Measurements from ENCODE around the gene CDT1. TPM values are rescaled to one million over a fixed set of nuclear protein-coding genes. Genes with fewer than 3 reads are reported as not detected.

The CDT1 gene
- total and polyA plus RNA-seq, 10 of the 15 experiments (the other 5 are each of a cell fraction or from before 2014, with no cell fraction given): 0.50 to 87.6 (median 8.8) TPM

DNA sequence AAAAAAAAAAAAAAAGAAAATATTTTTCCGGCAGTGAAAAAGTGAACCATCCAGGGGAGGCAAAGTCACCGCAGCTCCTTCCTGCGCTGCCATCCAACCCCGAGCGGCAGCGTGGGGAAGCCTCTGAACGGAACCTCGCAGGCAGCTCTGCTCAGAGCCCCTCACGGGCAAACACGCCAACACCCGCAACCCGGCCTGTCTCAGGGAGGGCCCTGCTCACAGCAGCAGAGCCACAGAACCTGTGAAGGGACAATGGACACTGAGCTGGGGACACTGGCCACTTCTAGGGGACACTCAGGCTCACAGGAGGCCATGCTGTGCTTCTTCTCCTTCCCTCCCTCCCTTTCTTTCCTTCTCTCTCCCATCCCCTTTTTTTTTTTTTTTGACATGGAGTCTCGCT is 29.5 kb downstream of the CDT1 start:
- no peaks in the 10 kb centered on the region for H3K9me3 ChIP-seq (replicated peaks; ENCODE audit: control insufficient read depth, insufficient read depth, low read length)
- intact Hi-C loops (cut with micrococcal nuclease; ENCODE audit: unreplicated experiment): no loop called here
- TF ChIP-seq CREB1 (IDR thresholded peaks at IDR 0.05; ENCODE audit: low read depth): no peak
- TF ChIP-seq MEF2A (IDR thresholded peaks at IDR 0.05; ENCODE audit: insufficient read depth, low read depth, low read length): no peak
- TF ChIP-seq YBX1 (IDR thresholded peaks at IDR 0.05): no peak
- no peak for TF ChIP-seq ZNF384 (IDR thresholded peaks at IDR 0.05; ENCODE audit: borderline replicate concordance, low read depth, low read length)
- no peak for TF ChIP-seq ZNF217 (IDR thresholded peaks at IDR 0.05)
- no peak for TF ChIP-seq ESRRA (IDR thresholded peaks at IDR 0.05; ENCODE audit: low read length)
- TF ChIP-seq, protein P1, sequence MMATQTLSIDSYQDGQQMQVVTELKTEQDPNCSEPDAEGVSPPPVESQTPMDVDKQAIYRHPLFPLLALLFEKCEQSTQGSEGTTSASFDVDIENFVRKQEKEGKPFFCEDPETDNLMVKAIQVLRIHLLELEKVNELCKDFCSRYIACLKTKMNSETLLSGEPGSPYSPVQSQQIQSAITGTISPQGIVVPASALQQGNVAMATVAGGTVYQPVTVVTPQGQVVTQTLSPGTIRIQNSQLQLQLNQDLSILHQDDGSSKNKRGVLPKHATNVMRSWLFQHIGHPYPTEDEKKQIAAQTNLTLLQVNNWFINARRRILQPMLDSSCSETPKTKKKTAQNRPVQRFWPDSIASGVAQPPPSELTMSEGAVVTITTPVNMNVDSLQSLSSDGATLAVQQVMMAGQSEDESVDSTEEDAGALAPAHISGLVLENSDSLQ (IDR thresholded peaks at IDR 0.05): no peak
- no peak for TF ChIP-seq RB1 (IDR thresholded peaks at IDR 0.05; ENCODE audit: borderline replicate concordance)
- no peak for TF ChIP-seq ATF7 (IDR thresholded peaks at IDR 0.05; ENCODE audit: low read depth)
- TF ChIP-seq, protein P2, sequence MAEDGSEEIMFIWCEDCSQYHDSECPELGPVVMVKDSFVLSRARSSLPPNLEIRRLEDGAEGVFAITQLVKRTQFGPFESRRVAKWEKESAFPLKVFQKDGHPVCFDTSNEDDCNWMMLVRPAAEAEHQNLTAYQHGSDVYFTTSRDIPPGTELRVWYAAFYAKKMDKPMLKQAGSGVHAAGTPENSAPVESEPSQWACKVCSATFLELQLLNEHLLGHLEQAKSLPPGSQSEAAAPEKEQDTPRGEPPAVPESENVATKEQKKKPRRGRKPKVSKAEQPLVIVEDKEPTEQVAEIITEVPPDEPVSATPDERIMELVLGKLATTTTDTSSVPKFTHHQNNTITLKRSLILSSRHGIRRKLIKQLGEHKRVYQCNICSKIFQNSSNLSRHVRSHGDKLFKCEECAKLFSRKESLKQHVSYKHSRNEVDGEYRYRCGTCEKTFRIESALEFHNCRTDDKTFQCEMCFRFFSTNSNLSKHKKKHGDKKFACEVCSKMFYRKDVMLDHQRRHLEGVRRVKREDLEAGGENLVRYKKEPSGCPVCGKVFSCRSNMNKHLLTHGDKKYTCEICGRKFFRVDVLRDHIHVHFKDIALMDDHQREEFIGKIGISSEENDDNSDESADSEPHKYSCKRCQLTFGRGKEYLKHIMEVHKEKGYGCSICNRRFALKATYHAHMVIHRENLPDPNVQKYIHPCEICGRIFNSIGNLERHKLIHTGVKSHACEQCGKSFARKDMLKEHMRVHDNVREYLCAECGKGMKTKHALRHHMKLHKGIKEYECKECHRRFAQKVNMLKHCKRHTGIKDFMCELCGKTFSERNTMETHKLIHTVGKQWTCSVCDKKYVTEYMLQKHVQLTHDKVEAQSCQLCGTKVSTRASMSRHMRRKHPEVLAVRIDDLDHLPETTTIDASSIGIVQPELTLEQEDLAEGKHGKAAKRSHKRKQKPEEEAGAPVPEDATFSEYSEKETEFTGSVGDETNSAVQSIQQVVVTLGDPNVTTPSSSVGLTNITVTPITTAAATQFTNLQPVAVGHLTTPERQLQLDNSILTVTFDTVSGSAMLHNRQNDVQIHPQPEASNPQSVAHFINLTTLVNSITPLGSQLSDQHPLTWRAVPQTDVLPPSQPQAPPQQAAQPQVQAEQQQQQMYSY (CRISPR knock-in tag; IDR thresholded peaks at IDR 0.05): no peak
- no peak for TF ChIP-seq RELA (IDR thresholded peaks at IDR 0.05; ENCODE audit: borderline replicate concordance, partially characterized antibody)
- TF ChIP-seq CHD2 (IDR thresholded peaks at IDR 0.05; ENCODE audit: borderline replicate concordance, low read depth, low read length): no peak
- H4K20me1 ChIP-seq (ENCODE audit: control insufficient read depth, insufficient read depth): no peaks in the 10 kb centered on the region
- DNase-seq (ENCODE audit: low read depth, low spot score): no peak
- no peak for FAIRE-seq
- in situ Hi-C loops (cut with MboI): no loop called here
- no TSS peak for BruUV-seq (replicated peaks)
- 92% methylated on average over 12 of the region's 13 CpGs for WGBS (ENCODE audit: insufficient coverage, insufficient replicate concordance, low lambda C conversion rate, missing lambda C conversion rate)
- no peak for ATAC-seq
- RAD21 ChIA-PET (ENCODE audit: unreplicated experiment): no interaction called here
- SMC1A ChIA-PET (ENCODE audit: uncharacterized antibody, unreplicated experiment): no interaction called here
- CTCF ChIA-PET: no interaction called here
- no peak overlapping the region for H2AFZ ChIP-seq (ENCODE audit: control insufficient read depth, low read depth, low read length)
- H3K4me3 ChIP-seq: no peak overlapping the region
- no peaks in the 10 kb centered on the region for H3K4me1 ChIP-seq (ENCODE audit: control insufficient read depth, insufficient read depth, low read length)
- no peak overlapping the region for H3K4me2 ChIP-seq (ENCODE audit: control insufficient read depth, insufficient read depth)
- no peaks in the 10 kb centered on the region for H3K27me3 ChIP-seq (replicated peaks in 1 of 2; ENCODE audit: control insufficient read depth in 2 of 2, insufficient read depth in 2 of 2, low read length in 1 of 2)
- no peaks in the 10 kb centered on the region for H3K79me2 ChIP-seq (ENCODE audit: control insufficient read depth, insufficient read depth, low read length)
- no peak overlapping the region for H3K9ac ChIP-seq (ENCODE audit: control insufficient read depth, insufficient read depth, low read length)
- POLR2A ChIA-PET: no interaction called here
- H3K27ac ChIP-seq (ENCODE audit: control insufficient read depth, insufficient read depth): no peak overlapping the region
- no peaks in the 10 kb centered on the region for H3K36me3 ChIP-seq (ENCODE audit: control insufficient read depth in 2 of 2, insufficient read depth in 2 of 2, low read length in 1 of 2)
